Right kidney (tissue), 1 donor: Measurements from ENCODE around the gene MAP3K4.
"Not testable (repeated sequence)": the region's sequence is repeated elsewhere in the genome, so short reads cannot be mapped to it uniquely, and the experiment has no call there.

ENCODE experiments used
- DNase-seq: peaks from one replicate; pipeline ENCODE4 v3.0.0-alpha.2; 2016

The MAP3K4 gene

GRCh38 chr6:161082215-161082614 is 90.6 kb downstream of the MAP3K4 start:
- DNase-seq: no peak

GRCh38 chr6:161085246-161085645 is 93.7 kb downstream of the MAP3K4 start:
- no peak for DNase-seq

- DNase-seq: no peak
Measured at GRCh38 chr6:161088676-161089328, 97.2 kb downstream of the MAP3K4 start.

GRCh38 chr6:161091151-161091550 is 99.6 kb downstream of the MAP3K4 start:
- DNase-seq: no peak

GRCh38 chr6:161091972-161092701 is 100.6 kb downstream of the MAP3K4 start:
- DNase-seq: no peak

- DNase-seq: no peak
Measured at GRCh38 chr6:161094955-161095354, 103.4 kb downstream of the MAP3K4 start.

GRCh38 chr6:161095916-161096315 is 104.3 kb downstream of the MAP3K4 start:
- no peak for DNase-seq

- DNase-seq: no peak
Measured at GRCh38 chr6:161100072-161100471, 108.5 kb downstream of the MAP3K4 start.

GRCh38 chr6:161101517-161101916 is 109.9 kb downstream of the MAP3K4 start:
- DNase-seq: no peak

- DNase-seq: no peak
Measured at GRCh38 chr6:161103475-161103874, 111.9 kb downstream of the MAP3K4 start.

GRCh38 chr6:161104966-161105365 is 113.4 kb downstream of the MAP3K4 start:
- no peak for DNase-seq

- DNase-seq: no peak
Measured at GRCh38 chr6:161105408-161105807, 113.8 kb downstream of the MAP3K4 start.

GRCh38 chr6:161107779-161108730 is 116.5 kb downstream of the MAP3K4 start:
- no peak for DNase-seq

- no peak for DNase-seq
Measured at GRCh38 chr6:161108916-161109315, 117.3 kb downstream of the MAP3K4 start.

GRCh38 chr6:161109366-161109765 is 117.8 kb downstream of the MAP3K4 start:
- DNase-seq: no peak

- DNase-seq: no peak
Measured at GRCh38 chr6:161110028-161110779, 118.6 kb downstream of the MAP3K4 start.

- no peak for DNase-seq
Measured at GRCh38 chr6:161111261-161111660, 119.7 kb downstream of the MAP3K4 start.

GRCh38 chr6:161115468-161115867 is 123.9 kb downstream of the MAP3K4 start:
- DNase-seq: no peak

GRCh38 chr6:161116554-161116953 is 125.0 kb downstream of the MAP3K4 start:
- no peak for DNase-seq

- no peak for DNase-seq
Measured at GRCh38 chr6:161117308-161117707, 125.7 kb downstream of the MAP3K4 start.

- no peak for DNase-seq
Measured at GRCh38 chr6:161117942-161118341, 126.4 kb downstream of the MAP3K4 start.

GRCh38 chr6:161123319-161123718 is 131.8 kb downstream of the MAP3K4 start:
- not testable (repeated sequence) for DNase-seq
